Measurements from ENCODE around the gene CLDN24. TPM values are rescaled to one million over a fixed set of nuclear protein-coding genes. Genes with fewer than 3 reads are reported as not detected.

Gene CLDN24
- total RNA-seq, 1 experiment from 2014 or later: not detected

DNA sequence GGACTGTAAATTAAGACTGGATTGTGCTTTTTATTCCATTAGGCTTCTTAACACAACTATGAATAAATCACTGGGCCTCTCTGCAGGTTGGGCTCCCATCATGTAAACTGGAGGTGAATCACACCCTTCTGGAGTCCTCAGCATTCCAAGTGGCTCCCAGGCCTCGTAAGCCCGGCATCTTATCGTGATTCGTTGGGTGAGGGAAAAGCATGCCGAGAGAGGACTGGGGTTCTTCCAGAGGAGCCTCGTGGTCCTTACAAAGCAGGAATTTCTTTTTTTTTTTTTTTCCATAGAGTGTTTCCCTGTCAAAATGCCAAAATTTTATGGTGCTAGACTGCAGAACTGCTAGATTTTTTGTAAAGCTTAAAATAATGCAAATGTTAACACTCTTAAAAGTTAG lies 22.2 kb downstream of the CLDN24 start (continued):
- TF ChIP-seq, protein P1, sequence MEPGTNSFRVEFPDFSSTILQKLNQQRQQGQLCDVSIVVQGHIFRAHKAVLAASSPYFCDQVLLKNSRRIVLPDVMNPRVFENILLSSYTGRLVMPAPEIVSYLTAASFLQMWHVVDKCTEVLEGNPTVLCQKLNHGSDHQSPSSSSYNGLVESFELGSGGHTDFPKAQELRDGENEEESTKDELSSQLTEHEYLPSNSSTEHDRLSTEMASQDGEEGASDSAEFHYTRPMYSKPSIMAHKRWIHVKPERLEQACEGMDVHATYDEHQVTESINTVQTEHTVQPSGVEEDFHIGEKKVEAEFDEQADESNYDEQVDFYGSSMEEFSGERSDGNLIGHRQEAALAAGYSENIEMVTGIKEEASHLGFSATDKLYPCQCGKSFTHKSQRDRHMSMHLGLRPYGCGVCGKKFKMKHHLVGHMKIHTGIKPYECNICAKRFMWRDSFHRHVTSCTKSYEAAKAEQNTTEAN (CRISPR knock-in tag; IDR thresholded peaks at IDR 0.05): no peak
- TF ChIP-seq CREB1 (CRISPR knock-in tag; IDR thresholded peaks at IDR 0.05): no peak
- TF ChIP-seq, protein P2, sequence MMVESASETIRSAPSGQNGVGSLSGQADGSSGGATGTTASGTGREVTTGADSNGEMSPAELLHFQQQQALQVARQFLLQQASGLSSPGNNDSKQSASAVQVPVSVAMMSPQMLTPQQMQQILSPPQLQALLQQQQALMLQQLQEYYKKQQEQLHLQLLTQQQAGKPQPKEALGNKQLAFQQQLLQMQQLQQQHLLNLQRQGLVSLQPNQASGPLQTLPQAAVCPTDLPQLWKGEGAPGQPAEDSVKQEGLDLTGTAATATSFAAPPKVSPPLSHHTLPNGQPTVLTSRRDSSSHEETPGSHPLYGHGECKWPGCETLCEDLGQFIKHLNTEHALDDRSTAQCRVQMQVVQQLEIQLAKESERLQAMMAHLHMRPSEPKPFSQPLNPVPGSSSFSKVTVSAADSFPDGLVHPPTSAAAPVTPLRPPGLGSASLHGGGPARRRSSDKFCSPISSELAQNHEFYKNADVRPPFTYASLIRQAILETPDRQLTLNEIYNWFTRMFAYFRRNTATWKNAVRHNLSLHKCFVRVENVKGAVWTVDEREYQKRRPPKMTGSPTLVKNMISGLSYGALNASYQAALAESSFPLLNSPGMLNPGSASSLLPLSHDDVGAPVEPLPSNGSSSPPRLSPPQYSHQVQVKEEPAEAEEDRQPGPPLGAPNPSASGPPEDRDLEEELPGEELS (CRISPR knock-in tag; IDR thresholded peaks at IDR 0.05): no peak

DNA sequence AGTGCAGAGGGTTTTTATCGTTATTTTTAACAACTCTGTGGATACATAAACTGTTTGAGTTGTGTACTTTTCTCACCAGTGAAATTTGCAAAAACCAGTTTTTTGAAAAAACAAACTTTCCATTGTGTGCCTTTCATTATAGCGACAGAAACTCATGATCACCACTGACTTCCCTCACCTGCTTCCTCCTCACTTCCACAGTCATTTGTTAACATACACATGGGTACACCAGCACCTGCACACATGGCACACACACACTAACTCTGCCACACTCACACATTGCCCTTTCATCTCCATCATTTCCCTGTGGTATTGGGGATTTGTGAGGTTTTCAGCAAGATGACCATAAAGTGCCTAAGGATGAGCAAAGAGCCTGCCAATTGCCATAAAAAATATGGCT lies 22.8 kb downstream of the CLDN24 start:
- ATAC-seq (no peak), DNase-seq (ENCODE audit: low spot score) (no peak)
- peaks cover 49% of the 10 kb centered on the region for H3K36me3 Mint-ChIP-seq

DNA sequence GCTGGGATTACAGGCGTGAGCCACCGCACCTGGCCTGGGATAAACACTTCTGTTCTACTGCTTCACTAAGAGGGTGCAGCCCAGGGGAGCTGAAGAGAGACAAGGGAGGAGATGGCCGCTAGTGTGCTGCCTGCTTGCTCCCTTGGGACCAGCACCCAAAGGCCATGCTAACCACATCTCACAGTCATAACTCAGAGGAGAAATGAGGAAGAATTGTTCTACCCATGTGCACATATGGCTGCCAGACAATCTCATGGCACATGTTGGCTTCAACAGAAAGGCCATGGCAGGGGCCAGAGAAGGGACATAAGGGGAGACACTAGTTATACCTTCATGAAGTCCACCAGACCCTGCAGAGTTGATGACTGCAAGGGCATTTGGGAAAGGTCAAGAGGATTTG lies 24.6 kb downstream of the CLDN24 start:
- H3K27me3 Mint-ChIP-seq (ENCODE audit: low read depth): no peaks in the 10 kb centered on the region
- H3K27ac Mint-ChIP-seq: no peak overlapping the region
- peaks cover 49% of the 10 kb centered on the region for H3K36me3 Mint-ChIP-seq
- no peaks in the 10 kb centered on the region for H3K4me1 Mint-ChIP-seq
- no peaks in the 10 kb centered on the region for H3K9me3 Mint-ChIP-seq
- CTCF ChIA-PET: no interaction called here
- DNase-seq (ENCODE audit: low spot score) (no peak), ATAC-seq (no peak)
- no peak overlapping the region for H3K4me3 Mint-ChIP-seq
- POLR2A ChIA-PET: interaction anchor here (0.5 kb wide), 1 partner anchor 161 kb away, joined by 5 read pairs; no protein-coding TSS in a partner anchor
- TF ChIP-seq TEAD1 (CRISPR knock-in tag; IDR thresholded peaks at IDR 0.05): no peak
- TF ChIP-seq, protein P3, sequence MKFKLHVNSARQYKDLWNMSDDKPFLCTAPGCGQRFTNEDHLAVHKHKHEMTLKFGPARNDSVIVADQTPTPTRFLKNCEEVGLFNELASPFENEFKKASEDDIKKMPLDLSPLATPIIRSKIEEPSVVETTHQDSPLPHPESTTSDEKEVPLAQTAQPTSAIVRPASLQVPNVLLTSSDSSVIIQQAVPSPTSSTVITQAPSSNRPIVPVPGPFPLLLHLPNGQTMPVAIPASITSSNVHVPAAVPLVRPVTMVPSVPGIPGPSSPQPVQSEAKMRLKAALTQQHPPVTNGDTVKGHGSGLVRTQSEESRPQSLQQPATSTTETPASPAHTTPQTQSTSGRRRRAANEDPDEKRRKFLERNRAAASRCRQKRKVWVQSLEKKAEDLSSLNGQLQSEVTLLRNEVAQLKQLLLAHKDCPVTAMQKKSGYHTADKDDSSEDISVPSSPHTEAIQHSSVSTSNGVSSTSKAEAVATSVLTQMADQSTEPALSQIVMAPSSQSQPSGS (CRISPR knock-in tag; IDR thresholded peaks at IDR 0.05; ENCODE audit: borderline replicate concordance, low read depth): no peak
- TF ChIP-seq FOXJ3 (CRISPR knock-in tag; IDR thresholded peaks at IDR 0.05; ENCODE audit: borderline replicate concordance): no peak
- TF ChIP-seq, protein P4, sequence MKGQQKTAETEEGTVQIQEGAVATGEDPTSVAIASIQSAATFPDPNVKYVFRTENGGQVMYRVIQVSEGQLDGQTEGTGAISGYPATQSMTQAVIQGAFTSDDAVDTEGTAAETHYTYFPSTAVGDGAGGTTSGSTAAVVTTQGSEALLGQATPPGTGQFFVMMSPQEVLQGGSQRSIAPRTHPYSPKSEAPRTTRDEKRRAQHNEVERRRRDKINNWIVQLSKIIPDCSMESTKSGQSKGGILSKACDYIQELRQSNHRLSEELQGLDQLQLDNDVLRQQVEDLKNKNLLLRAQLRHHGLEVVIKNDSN (CRISPR knock-in tag; IDR thresholded peaks at IDR 0.05): no peak
- TF ChIP-seq OVOL2 (CRISPR knock-in tag; IDR thresholded peaks at IDR 0.05; ENCODE audit: borderline replicate concordance): no peak
- TF ChIP-seq, protein P5, sequence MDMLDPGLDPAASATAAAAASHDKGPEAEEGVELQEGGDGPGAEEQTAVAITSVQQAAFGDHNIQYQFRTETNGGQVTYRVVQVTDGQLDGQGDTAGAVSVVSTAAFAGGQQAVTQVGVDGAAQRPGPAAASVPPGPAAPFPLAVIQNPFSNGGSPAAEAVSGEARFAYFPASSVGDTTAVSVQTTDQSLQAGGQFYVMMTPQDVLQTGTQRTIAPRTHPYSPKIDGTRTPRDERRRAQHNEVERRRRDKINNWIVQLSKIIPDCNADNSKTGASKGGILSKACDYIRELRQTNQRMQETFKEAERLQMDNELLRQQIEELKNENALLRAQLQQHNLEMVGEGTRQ (CRISPR knock-in tag; IDR thresholded peaks at IDR 0.05): no peak
- no peak for TF ChIP-seq JUN (CRISPR knock-in tag; IDR thresholded peaks at IDR 0.05)
- TF ChIP-seq TEAD4 (CRISPR knock-in tag; IDR thresholded peaks at IDR 0.05): no peak
- TF ChIP-seq ELF4 (CRISPR knock-in tag; IDR thresholded peaks at IDR 0.05; ENCODE audit: low read depth): no peak
- TF ChIP-seq, protein P6, sequence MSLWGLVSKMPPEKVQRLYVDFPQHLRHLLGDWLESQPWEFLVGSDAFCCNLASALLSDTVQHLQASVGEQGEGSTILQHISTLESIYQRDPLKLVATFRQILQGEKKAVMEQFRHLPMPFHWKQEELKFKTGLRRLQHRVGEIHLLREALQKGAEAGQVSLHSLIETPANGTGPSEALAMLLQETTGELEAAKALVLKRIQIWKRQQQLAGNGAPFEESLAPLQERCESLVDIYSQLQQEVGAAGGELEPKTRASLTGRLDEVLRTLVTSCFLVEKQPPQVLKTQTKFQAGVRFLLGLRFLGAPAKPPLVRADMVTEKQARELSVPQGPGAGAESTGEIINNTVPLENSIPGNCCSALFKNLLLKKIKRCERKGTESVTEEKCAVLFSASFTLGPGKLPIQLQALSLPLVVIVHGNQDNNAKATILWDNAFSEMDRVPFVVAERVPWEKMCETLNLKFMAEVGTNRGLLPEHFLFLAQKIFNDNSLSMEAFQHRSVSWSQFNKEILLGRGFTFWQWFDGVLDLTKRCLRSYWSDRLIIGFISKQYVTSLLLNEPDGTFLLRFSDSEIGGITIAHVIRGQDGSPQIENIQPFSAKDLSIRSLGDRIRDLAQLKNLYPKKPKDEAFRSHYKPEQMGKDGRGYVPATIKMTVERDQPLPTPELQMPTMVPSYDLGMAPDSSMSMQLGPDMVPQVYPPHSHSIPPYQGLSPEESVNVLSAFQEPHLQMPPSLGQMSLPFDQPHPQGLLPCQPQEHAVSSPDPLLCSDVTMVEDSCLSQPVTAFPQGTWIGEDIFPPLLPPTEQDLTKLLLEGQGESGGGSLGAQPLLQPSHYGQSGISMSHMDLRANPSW (CRISPR knock-in tag; conservative IDR thresholded peaks at IDR 0.05; ENCODE audit: low read depth): no peak
- no peak for TF ChIP-seq ZNF396 (CRISPR knock-in tag; IDR thresholded peaks at IDR 0.05; ENCODE audit: borderline replicate concordance)
- no peak for TF ChIP-seq SP1 (CRISPR knock-in tag; conservative IDR thresholded peaks at IDR 0.05)

More for the DNA sequence above, 22.8 kb downstream of the CLDN24 start:
- TF ChIP-seq, protein P7, sequence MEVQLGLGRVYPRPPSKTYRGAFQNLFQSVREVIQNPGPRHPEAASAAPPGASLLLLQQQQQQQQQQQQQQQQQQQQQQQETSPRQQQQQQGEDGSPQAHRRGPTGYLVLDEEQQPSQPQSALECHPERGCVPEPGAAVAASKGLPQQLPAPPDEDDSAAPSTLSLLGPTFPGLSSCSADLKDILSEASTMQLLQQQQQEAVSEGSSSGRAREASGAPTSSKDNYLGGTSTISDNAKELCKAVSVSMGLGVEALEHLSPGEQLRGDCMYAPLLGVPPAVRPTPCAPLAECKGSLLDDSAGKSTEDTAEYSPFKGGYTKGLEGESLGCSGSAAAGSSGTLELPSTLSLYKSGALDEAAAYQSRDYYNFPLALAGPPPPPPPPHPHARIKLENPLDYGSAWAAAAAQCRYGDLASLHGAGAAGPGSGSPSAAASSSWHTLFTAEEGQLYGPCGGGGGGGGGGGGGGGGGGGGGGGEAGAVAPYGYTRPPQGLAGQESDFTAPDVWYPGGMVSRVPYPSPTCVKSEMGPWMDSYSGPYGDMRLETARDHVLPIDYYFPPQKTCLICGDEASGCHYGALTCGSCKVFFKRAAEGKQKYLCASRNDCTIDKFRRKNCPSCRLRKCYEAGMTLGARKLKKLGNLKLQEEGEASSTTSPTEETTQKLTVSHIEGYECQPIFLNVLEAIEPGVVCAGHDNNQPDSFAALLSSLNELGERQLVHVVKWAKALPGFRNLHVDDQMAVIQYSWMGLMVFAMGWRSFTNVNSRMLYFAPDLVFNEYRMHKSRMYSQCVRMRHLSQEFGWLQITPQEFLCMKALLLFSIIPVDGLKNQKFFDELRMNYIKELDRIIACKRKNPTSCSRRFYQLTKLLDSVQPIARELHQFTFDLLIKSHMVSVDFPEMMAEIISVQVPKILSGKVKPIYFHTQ (CRISPR knock-in tag; IDR thresholded peaks at IDR 0.05): no peak
- TF ChIP-seq ZNF423 (CRISPR knock-in tag; IDR thresholded peaks at IDR 0.05) (no peak), TEAD1 (CRISPR knock-in tag; IDR thresholded peaks at IDR 0.05) (no peak), MXD4 (CRISPR knock-in tag; IDR thresholded peaks at IDR 0.05; ENCODE audit: borderline replicate concordance) (no peak), ETV6 (CRISPR knock-in tag; IDR thresholded peaks at IDR 0.05) (no peak), NFYB (CRISPR knock-in tag; conservative IDR thresholded peaks at IDR 0.05; ENCODE audit: low read depth) (no peak), SOX15 (CRISPR knock-in tag; IDR thresholded peaks at IDR 0.05) (no peak)
- TF ChIP-seq, protein P8, sequence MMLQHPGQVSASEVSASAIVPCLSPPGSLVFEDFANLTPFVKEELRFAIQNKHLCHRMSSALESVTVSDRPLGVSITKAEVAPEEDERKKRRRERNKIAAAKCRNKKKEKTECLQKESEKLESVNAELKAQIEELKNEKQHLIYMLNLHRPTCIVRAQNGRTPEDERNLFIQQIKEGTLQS (CRISPR knock-in tag; conservative IDR thresholded peaks at IDR 0.05): no peak
- Mint-ChIP-seq H3K4me1 (no peaks in the 10 kb centered on the region), H3K4me3 (no peak overlapping the region), H3K9me3 (no peaks in the 10 kb centered on the region), H3K27me3 (ENCODE audit: low read depth) (no peaks in the 10 kb centered on the region), H3K27ac (peak overlapping the region; percentile 22; the same call in 1 of the 2 replicates)
- POLR2A ChIA-PET: no interaction called here
- CTCF ChIA-PET: no interaction called here
